ENCODE data around the gene TRIM72. TPM values are rescaled to one million over a fixed set of nuclear protein-coding genes. Genes with fewer than 3 reads are reported as not detected.
A peak's percentile ranks its signal among the peaks of the same experiment; 100 is the strongest.

The TRIM72 gene
- polyA plus RNA-seq, 4 donors = under 0.01 to 0.32 (median 0.13) TPM

- H3K27me3 ChIP-seq (ENCODE audit: control insufficient read depth in 3 of 3, insufficient read depth in 3 of 3, low read length in 3 of 3) = peaks cover 0 to 31% (median 13%) of the 10 kb centered on the region in 3 donors
- H3K4me3 ChIP-seq (ENCODE audit: low read depth in 1 of 3, low read length in 3 of 3) = peak within 1 kb of the TSS in 2 of 3 donors; percentile 35 to 47
- no peaks in the 10 kb centered on the region for H3K36me3 ChIP-seq (ENCODE audit: control insufficient read depth in 3 of 3, insufficient read depth in 2 of 3, low read depth in 1 of 3, low read length in 3 of 3)
- peaks cover 0 to 17% (median 0%) of the 10 kb centered on the region in 3 donors for H3K4me1 ChIP-seq (ENCODE audit: control insufficient read depth in 3 of 3, insufficient read depth in 2 of 3, low read depth in 1 of 3, low read length in 2 of 3)
- peak in 1 of 2 donors; percentile 48 for DNase-seq
- 6 to 7% (median 6%) methylated on average over 41 to 52 of the region's 52 CpGs for WGBS, 3 donors
- FAIRE-seq = no peak
- no peak within 1 kb of the TSS for H3K27ac ChIP-seq (ENCODE audit: low read depth in 1 of 3, low read length in 2 of 3)
- H3K9me3 ChIP-seq (ENCODE audit: control insufficient read depth in 2 of 2, insufficient read depth in 1 of 2, low read depth in 1 of 2, low read length in 1 of 2) = no peaks in the 10 kb centered on the region
These were observed 2.7 kb downstream of the TRIM72 start, which contains the start of gene PYDC1 for GRCh38 chr16:31216422-31217135. TSS of gene PYDC1 (minus strand) at chr16:31217135. CDS start at chr16:31217028, 107 bp downstream.

GRCh38 chr16:31217136-31217530, 3.2 kb downstream of the TRIM72 start:
- no peak overlapping the region for H3K4me3 ChIP-seq (ENCODE audit: low read depth in 1 of 3, low read length in 3 of 3)
- no peak overlapping the region for H3K27ac ChIP-seq (ENCODE audit: low read depth in 1 of 3, low read length in 2 of 3)
- H3K9me3 ChIP-seq (ENCODE audit: control insufficient read depth in 2 of 2, insufficient read depth in 1 of 2, low read depth in 1 of 2, low read length in 1 of 2) = no peaks in the 10 kb centered on the region
- DNase-seq (no peak), FAIRE-seq (no peak)
- WGBS, 3 donors = 14 to 26% (median 14%) methylated on average over 4 of the region's 4 CpGs
- H3K27me3 ChIP-seq (ENCODE audit: control insufficient read depth in 3 of 3, insufficient read depth in 3 of 3, low read length in 3 of 3) = peaks cover 0 to 34% (median 13%) of the 10 kb centered on the region in 3 donors
- H3K4me1 ChIP-seq (ENCODE audit: control insufficient read depth in 3 of 3, insufficient read depth in 2 of 3, low read depth in 1 of 3, low read length in 2 of 3) = peaks cover 0 to 17% (median 0%) of the 10 kb centered on the region in 3 donors
- H3K36me3 ChIP-seq (ENCODE audit: control insufficient read depth in 3 of 3, insufficient read depth in 2 of 3, low read depth in 1 of 3, low read length in 3 of 3) = no peaks in the 10 kb centered on the region

- FAIRE-seq (no peak), DNase-seq (no peak)
- Histone ChIP-seq H3K27ac (ENCODE audit: low read depth in 1 of 3, low read length in 2 of 3) (no peak overlapping the region), H3K9me3 (ENCODE audit: control insufficient read depth in 2 of 2, insufficient read depth in 1 of 2, low read depth in 1 of 2, low read length in 1 of 2) (no peaks in the 10 kb centered on the region), H3K27me3 (ENCODE audit: control insufficient read depth in 3 of 3, insufficient read depth in 3 of 3, low read length in 3 of 3) (peaks cover 0 to 34% (median 13%) of the 10 kb centered on the region in 3 donors), H3K36me3 (ENCODE audit: control insufficient read depth in 3 of 3, insufficient read depth in 2 of 3, low read depth in 1 of 3, low read length in 3 of 3) (no peaks in the 10 kb centered on the region), H3K4me1 (ENCODE audit: control insufficient read depth in 3 of 3, insufficient read depth in 2 of 3, low read depth in 1 of 3, low read length in 2 of 3) (peaks cover 0 to 22% (median 0%) of the 10 kb centered on the region in 3 donors), H3K4me3 (ENCODE audit: low read depth in 1 of 3, low read length in 3 of 3) (no peak overlapping the region)
- 84 to 90% (median 88%) methylated on average over 15 of the region's 15 CpGs for WGBS, 3 donors
These were observed 5.3 kb downstream of the TRIM72 start for GRCh38 chr16:31219154-31219741.

GRCh38 chr16:31221357-31222160, 7.6 kb downstream of the TRIM72 start:
- no peak for FAIRE-seq
- no peaks in the 10 kb centered on the region for H3K36me3 ChIP-seq (ENCODE audit: control insufficient read depth in 3 of 3, insufficient read depth in 2 of 3, low read depth in 1 of 3, low read length in 3 of 3)
- WGBS, 3 donors = 36 to 68% (median 62%) methylated on average over 11 to 12 of the region's 12 CpGs
- peaks cover 0 to 19% (median 11%) of the 10 kb centered on the region in 3 donors for H3K27me3 ChIP-seq (ENCODE audit: control insufficient read depth in 3 of 3, insufficient read depth in 3 of 3, low read length in 3 of 3)
- no peak overlapping the region for H3K4me3 ChIP-seq (ENCODE audit: low read depth in 1 of 3, low read length in 3 of 3)
- H3K4me1 ChIP-seq (ENCODE audit: control insufficient read depth in 3 of 3, insufficient read depth in 2 of 3, low read depth in 1 of 3, low read length in 2 of 3) = peaks cover 0 to 6% (median 0%) of the 10 kb centered on the region in 3 donors
- H3K27ac ChIP-seq (ENCODE audit: low read depth in 1 of 3, low read length in 2 of 3) = no peak overlapping the region
- DNase-seq = peak in 1 of 2 donors; percentile 68
- H3K9me3 ChIP-seq (ENCODE audit: control insufficient read depth in 2 of 2, insufficient read depth in 1 of 2, low read depth in 1 of 2, low read length in 1 of 2) = no peaks in the 10 kb centered on the region

GRCh38 chr16:31223044-31223443, 9.1 kb downstream of the TRIM72 start:
- 91 to 94% (median 93%) methylated on average over 5 of the region's 5 CpGs for WGBS, 3 donors
- H3K27me3 ChIP-seq (ENCODE audit: control insufficient read depth in 3 of 3, insufficient read depth in 3 of 3, low read length in 3 of 3) = peaks cover 0 to 5% (median 1%) of the 10 kb centered on the region in 3 donors

GRCh38 chr16:31224092-31224955, 10.4 kb downstream of the TRIM72 start:
- H3K27me3 ChIP-seq (ENCODE audit: control insufficient read depth in 3 of 3, insufficient read depth in 3 of 3, low read length in 3 of 3) = peaks cover 0 to 4% (median 0%) of the 10 kb centered on the region in 3 donors
- DNase-seq (no peak), FAIRE-seq (no peak)
- 84 to 91% (median 88%) methylated on average over 74 to 80 of the region's 80 CpGs for WGBS, 3 donors
- H3K4me3 ChIP-seq (ENCODE audit: low read depth in 1 of 3, low read length in 3 of 3) = no peak overlapping the region
- H3K36me3 ChIP-seq (ENCODE audit: control insufficient read depth in 3 of 3, insufficient read depth in 2 of 3, low read depth in 1 of 3, low read length in 3 of 3) = no peaks in the 10 kb centered on the region
- no peaks in the 10 kb centered on the region for H3K9me3 ChIP-seq (ENCODE audit: control insufficient read depth in 2 of 2, insufficient read depth in 1 of 2, low read depth in 1 of 2, low read length in 1 of 2)
- H3K4me1 ChIP-seq (ENCODE audit: control insufficient read depth in 3 of 3, insufficient read depth in 2 of 3, low read depth in 1 of 3, low read length in 2 of 3) = peaks cover 0 to 4% (median 0%) of the 10 kb centered on the region in 3 donors
- H3K27ac ChIP-seq (ENCODE audit: low read depth in 1 of 3, low read length in 2 of 3) = no peak overlapping the region

More at GRCh38 chr16:31223044-31223443, 9.1 kb downstream of the TRIM72 start:
- Histone ChIP-seq H3K27ac (ENCODE audit: low read depth in 1 of 3, low read length in 2 of 3) (no peak overlapping the region), H3K36me3 (ENCODE audit: control insufficient read depth in 3 of 3, insufficient read depth in 2 of 3, low read depth in 1 of 3, low read length in 3 of 3) (no peaks in the 10 kb centered on the region), H3K9me3 (ENCODE audit: control insufficient read depth in 2 of 2, insufficient read depth in 1 of 2, low read depth in 1 of 2, low read length in 1 of 2) (no peaks in the 10 kb centered on the region), H3K4me1 (ENCODE audit: control insufficient read depth in 3 of 3, insufficient read depth in 2 of 3, low read depth in 1 of 3, low read length in 2 of 3) (peaks cover 0 to 4% (median 0%) of the 10 kb centered on the region in 3 donors), H3K4me3 (ENCODE audit: low read depth in 1 of 3, low read length in 3 of 3) (no peak overlapping the region)
- no peak for DNase-seq
- FAIRE-seq = no peak

- no peak for FAIRE-seq
These were observed 11.3 kb downstream of the TRIM72 start for GRCh38 chr16:31225193-31225592.

More at GRCh38 chr16:31225193-31225592, 11.3 kb downstream of the TRIM72 start:
- Histone ChIP-seq H3K27ac (ENCODE audit: low read depth in 1 of 3, low read length in 2 of 3) (no peak overlapping the region), H3K4me3 (ENCODE audit: low read depth in 1 of 3, low read length in 3 of 3) (no peak overlapping the region), H3K9me3 (ENCODE audit: control insufficient read depth in 2 of 2, insufficient read depth in 1 of 2, low read depth in 1 of 2, low read length in 1 of 2) (no peaks in the 10 kb centered on the region), H3K36me3 (ENCODE audit: control insufficient read depth in 3 of 3, insufficient read depth in 2 of 3, low read depth in 1 of 3, low read length in 3 of 3) (no peaks in the 10 kb centered on the region), H3K27me3 (ENCODE audit: control insufficient read depth in 3 of 3, insufficient read depth in 3 of 3, low read length in 3 of 3) (peaks cover 0 to 4% (median 0%) of the 10 kb centered on the region in 3 donors), H3K4me1 (ENCODE audit: control insufficient read depth in 3 of 3, insufficient read depth in 2 of 3, low read depth in 1 of 3, low read length in 2 of 3) (peaks cover 0 to 4% (median 0%) of the 10 kb centered on the region in 3 donors)
- DNase-seq = no peak
- 93 to 94% (median 94%) methylated on average over 3 of the region's 3 CpGs for WGBS, 3 donors
